Measurements from ENCODE around the gene ECM1.
A peak's percentile ranks its signal among the peaks of the same experiment; 100 is the strongest.

ECM1 gene

GRCh38 chr1:150512846-150513245, 4.9 kb downstream of the ECM1 start:
- DNase-seq (ENCODE audit: low spot score) = no peak

DNA sequence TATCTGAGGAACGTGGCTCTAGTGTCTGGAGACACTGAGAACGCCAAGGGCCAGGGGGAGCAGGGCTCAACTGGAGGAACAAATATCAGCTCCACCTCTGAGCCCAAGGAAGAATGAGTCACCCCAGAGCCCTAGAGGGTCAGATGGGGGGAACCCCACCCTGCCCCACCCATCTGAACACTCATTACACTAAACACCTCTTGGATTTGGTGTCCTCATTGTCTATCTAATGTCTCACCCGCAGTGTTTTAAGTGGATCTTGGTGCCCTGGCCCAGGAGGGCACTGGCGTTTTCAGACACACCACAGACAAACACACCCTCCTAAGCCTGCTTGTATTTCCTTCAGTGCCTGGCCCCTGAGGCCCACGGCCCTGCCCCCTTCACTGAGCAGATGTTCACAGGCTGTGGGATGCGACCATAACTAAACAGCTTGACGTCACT, 5.5 kb downstream of the ECM1 start:
- DNase-seq (ENCODE audit: low spot score) = no peak

GRCh38 chr1:150514260-150514659, 6.4 kb downstream of the ECM1 start:
- DNase-seq (ENCODE audit: low spot score) = no peak

DNA sequence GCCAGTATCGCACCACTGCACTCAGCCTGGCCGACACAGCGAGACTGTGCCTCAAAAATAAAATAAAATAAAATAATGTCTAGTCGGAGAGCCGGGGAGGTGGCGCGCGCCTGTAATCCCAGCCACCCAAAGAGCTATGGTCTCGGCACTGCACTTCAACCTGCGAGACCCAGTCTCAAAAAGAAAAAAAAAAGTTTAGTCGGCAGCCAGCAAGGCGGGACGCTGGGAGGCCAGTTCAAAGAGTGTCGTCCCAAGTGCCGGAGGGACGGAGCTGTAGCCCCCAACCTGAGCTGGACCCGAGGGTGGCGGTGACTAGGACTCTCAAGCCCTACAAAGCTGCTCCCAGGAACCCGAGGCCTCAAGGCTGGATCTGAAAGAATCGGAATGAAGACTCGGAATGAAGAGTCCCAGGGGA, 7.0 kb downstream of the ECM1 start:
- no peak for DNase-seq (ENCODE audit: low spot score)

DNA sequence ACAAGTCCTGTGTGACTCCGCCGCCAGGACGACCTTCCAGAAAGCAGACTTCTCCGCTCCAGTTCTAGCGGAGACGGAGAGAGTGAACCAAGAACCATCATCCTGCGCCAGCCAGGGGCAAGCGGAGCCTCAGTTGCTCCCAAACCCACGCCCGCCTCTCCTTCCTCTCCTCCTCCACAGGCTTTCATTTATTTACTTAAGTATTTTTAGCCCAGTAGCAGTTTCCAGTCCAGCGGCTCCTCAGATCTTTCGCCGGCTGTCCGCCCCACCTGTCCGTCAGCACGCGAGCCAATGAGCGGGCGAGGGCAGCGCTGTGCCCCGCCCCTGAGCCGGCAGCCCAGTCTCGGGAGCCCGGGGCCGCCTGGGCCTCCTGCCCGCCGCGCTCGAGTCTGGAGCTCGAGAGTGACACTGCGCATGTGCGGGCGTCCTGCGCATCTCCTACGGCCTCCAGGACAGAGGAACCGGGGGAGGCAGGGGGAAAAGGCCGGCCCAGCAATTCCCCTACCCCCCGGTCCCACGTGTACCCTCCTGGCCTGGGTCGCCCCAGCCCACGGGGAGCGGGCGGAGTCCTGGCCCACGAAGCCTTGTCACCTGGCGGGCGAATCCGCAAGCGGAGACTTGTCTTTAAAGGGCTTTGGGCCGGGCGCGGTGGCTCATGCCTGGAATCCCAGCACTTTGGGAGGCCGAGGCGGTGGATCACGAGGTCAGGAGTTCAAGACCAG, 7.6 kb downstream of the ECM1 start, which contains the start of gene FALEC:
Gene FALEC (plus strand): TSS at position 425 of the 722 bp plus-strand sequence.
- peak; percentile 98 for DNase-seq (ENCODE audit: low spot score)

DNA sequence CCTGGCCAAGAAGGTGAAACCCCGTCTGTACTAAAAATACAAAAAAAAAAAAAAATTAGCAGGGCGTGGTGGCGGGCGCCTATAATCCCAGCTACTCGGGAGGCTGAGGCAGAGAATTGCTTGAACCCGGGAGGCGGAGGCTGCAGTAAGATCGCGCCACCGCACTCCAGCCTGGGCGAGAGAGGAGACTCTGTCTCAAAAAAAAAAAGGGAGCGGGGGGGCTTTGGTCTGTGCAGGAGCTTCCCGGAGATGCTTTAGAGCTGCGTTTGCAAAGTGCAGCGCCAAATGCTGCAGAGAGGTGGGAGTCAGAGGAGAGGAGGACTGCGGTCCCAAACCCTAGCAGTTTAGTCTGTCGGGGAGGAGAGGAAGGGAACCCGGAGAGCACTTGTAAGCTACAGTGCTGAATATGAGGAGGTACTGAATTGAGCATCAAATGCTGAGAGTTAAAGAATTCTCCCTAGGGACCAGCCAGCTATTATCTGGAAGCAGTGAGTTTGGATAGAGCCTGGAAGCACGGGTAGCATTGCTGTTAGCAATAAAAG, 8.2 kb downstream of the ECM1 start:
- peak; percentile 18 for DNase-seq (ENCODE audit: low spot score)

GRCh38 chr1:150516616-150517015, 8.7 kb downstream of the ECM1 start:
- DNase-seq (ENCODE audit: low spot score) = peak; percentile 40

DNA sequence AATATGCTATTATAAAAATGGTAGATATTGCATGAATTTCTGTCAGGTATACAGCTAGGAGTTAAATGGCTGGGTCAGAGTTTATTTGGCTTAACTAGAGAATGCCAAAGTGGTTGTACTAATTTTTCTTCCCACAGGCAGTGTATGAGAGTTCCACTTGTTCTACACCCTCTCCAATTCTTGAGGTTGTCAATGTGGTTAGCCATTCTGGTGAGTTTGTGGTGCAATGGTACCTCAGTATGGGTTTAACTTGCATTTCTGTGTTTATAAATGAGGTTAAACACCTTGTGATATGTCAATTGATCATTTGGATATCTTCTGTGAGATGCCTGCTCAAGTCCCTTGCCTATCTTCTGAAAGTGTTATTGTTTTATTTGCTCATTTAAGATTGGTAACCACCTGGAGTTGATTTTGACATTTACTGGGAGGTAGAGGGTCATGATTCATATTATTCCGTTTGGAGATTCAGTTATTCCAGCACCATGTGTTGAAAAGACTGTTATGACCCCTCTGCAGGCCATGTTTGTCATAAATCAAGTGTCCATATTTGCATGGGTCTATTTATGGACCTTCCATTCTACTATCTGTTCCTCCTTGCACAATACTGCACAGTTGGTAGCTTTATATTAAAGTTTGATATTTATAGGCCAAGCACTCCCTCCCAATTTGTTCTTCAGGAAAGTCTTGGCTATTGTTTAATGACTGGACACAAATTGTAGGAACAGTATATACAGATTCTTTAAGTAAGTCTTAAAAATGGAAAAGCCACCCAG, 13.5 kb downstream of the ECM1 start:
- no peak for DNase-seq (ENCODE audit: low spot score)

DNA sequence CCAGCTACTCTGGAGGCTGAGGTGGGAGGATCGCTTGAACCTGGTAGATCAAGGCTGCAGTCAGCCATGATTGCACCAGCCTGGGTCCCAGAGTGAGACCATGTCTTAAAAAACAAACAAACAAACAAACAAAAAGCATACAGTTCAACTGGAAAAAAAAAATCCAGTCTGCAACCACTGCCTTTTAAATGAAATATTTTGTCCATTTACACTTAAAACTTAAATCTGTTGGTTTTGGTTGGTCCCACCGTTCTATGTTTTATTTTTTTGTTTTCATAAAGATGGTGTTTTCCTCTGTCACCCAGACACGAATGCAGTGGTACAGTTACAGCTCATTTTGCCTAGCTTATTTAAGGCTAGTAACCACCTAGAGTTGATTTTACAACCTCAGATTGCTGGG, 17.4 kb downstream of the ECM1 start:
- no peak for DNase-seq (ENCODE audit: low spot score)

DNA sequence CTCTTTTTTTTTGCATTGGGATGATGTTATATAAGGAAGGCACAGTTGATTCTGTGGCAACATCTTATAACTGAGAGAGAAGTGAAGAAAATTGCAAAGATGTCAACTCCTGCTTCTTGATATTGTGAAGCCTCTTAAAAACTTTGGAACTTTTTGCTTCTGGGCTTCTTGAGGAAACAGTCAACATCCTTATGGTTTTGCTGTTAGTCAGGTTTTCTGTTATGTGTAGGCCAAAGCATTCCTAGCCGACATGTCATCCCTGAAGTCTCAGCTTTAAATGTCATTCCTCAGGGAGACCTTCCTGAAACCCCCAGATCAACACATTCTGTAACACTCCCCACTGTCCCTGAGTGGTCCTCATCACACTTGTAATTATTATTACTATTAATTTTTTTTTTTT, 20.3 kb downstream of the ECM1 start:
- DNase-seq (ENCODE audit: low spot score) = peak; percentile 74

- peak; percentile 64 for DNase-seq (ENCODE audit: low spot score)
Observed at GRCh38 chr1:150529017-150529416, 21.1 kb downstream of the ECM1 start.

- no peak for DNase-seq (ENCODE audit: low spot score)
Observed at GRCh38 chr1:150530491-150531159, 22.7 kb downstream of the ECM1 start.

DNA sequence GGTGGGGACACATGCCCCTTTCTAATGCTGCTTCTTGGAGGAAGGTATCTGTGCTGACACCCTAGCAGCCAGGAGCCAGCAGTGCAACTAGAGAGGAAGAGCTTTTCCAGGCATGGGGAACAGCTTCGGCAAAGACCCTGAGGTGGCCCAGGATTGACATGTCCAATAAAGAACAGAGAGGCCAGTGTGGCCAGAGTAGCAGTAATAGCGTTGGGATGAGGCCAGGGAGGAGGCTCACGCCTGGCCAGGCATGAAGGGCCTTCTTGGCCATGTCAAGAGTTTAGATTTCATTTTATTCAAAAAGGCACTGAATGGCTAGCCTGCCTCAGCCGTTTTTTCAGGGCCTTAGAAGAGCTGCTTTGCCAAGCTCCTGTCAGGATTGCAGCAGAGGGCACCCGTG, 25.0 kb downstream of the ECM1 start:
- DNase-seq (ENCODE audit: low spot score) = peak; percentile 32

DNA sequence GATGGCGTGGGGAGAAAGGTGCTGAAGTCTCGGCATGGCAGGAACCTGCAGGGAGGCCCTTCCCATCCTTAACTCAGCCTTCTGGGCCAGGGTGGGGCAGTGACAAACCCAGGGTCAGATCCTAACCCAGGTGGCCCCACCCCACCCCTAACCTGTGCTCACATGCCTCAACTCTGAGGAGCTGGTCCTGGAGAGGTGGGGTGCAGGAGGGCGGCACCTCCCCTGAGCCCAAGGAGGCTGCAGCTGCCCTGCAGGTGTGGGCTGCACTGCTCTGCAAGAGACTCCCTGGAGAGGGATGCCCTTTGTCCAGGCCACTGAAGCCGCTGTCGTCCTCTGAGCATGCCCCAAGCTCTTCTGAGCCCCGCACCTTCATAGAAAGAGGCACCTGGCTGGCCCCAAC, 26.1 kb downstream of the ECM1 start:
- DNase-seq (ENCODE audit: low spot score) = no peak

DNA sequence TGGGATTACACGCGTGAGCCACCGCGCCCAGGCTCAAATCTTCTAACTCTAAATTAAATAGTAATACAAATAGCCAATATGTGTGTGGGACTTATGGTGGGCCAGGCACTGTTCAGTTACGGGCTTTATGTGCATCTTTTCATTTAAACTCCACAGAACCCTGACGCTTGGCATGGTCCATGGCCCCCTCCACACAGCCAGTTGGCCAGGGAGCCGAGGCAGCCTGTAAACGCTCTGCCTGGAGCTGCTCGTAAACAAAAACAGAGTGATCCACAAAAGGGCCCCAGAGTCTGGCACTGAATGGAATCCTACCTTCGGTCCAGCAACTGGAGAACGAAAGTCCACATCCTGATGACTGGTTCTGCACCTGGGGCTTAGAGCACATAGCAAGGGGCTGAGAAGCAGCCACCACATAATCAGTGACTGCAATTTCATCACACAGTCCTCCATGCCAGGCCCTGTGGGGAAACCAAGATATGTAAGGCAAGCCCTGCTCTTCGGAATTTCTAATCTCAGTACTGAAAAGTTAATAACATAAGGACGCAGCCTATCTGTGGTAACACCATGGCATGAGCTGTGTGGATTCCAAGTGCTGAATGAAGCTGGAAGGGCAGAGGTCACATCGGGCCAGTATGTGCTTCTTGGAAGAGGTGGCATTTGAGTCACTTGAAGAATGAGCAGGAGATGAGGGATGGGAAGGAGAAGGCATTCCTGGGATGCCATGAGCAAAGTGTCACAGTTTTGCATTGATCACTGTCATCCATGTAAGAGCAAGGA, 27.8 kb downstream of the ECM1 start:
- peak; percentile 95 for DNase-seq (ENCODE audit: low spot score)

- peak; percentile 50 for DNase-seq (ENCODE audit: low spot score)
Observed at GRCh38 chr1:150536836-150537731, 29.2 kb downstream of the ECM1 start.

DNA sequence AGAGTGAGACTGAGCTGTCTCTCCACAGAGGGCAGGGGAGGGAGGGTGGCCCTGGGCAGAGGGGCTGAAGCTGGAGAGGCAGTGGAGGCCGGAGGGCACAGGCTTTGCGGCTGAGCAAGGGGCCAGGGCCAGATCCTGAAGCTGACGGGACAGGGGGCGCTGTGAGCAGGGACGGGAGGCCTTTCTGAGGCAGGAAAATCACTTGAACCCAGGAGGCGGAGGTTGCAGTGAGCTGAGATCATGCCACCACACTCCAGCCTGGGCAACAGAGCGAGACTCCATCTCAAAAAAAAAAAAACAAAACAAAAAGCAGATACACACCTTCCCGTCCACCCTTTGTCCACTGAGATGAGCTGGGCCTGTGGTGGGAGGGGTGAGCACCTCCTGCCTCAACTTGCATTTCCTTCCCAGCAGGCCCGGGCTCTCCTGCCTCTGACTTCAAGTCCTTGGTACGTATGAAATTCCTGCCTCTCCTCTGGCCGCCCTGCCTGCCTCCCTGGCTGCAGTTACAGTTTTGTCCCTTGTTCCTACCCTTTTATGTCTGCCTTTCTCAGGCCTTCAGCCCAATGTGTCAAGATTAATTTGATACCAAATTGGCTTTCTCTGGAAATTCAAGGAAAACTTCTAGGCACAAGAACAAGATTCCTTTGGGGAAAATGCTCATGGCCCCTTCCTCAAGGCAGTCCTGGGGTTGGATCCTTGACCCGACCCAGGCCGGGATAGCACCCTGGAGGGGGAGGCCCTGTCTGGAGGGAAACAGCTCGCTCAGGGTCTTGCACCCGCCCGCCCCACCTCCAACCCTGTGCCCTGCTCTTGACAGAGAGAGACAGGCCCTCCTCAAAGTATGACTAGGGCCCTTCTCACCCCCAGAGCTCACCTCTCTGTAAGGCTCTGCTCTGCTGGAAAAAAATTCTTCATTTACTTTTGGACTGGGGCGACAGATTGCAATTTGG, 30.1 kb downstream of the ECM1 start:
- DNase-seq (ENCODE audit: low spot score) = peak; percentile 95

- DNase-seq (ENCODE audit: low spot score) = no peak
Observed at GRCh38 chr1:150543500-150544143, 35.7 kb downstream of the ECM1 start.

DNA sequence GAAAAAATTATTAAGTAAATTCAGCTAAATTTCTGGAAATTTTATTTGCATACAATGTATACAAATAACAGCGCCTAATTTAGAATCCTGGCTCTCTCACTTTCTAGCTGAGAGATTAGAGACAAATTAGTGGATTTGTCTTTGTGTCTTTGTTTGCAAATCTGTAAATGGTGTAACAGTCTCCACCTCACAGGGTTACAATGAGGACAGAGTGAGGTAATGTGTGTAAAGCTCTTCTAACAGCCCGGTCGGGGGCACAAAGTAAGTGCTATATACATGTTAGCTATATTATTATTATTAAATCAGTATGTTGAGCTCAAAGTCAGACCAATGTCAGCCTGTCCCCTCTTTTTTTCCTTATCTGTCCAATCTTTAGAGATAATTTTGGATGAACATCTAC, 36.3 kb downstream of the ECM1 start:
- DNase-seq (ENCODE audit: low spot score) = no peak

Data from kidney tubule cell (primary cell).